Measurements from ENCODE around the gene CENPM. TPM values are rescaled to one million over a fixed set of nuclear protein-coding genes. Genes with fewer than 3 reads are reported as not detected.

The CENPM gene
- total RNA-seq, 1 experiment from 2014 or later = 39.8 TPM

GRCh38 chr22:41974691-41975290 lies 27.8 kb upstream of the CENPM start:
- peaks cover 6% of the 10 kb centered on the region; the same call in 1 of the 2 replicates for H3K27me3 ChIP-seq (ENCODE audit: control insufficient read depth, insufficient read depth, low read length)
- TF ChIP-seq TCF7L2 (IDR thresholded peaks at IDR 0.05; ENCODE audit: low read depth, low read length) (no peak), SIN3A (IDR thresholded peaks at IDR 0.05; ENCODE audit: borderline replicate concordance, insufficient read depth, low read depth, low read length) (no peak), POLR2AphosphoS5 (IDR thresholded peaks at IDR 0.05; ENCODE audit: low read depth, low read length) (no peak)
- TF ChIP-seq, protein P1, sequence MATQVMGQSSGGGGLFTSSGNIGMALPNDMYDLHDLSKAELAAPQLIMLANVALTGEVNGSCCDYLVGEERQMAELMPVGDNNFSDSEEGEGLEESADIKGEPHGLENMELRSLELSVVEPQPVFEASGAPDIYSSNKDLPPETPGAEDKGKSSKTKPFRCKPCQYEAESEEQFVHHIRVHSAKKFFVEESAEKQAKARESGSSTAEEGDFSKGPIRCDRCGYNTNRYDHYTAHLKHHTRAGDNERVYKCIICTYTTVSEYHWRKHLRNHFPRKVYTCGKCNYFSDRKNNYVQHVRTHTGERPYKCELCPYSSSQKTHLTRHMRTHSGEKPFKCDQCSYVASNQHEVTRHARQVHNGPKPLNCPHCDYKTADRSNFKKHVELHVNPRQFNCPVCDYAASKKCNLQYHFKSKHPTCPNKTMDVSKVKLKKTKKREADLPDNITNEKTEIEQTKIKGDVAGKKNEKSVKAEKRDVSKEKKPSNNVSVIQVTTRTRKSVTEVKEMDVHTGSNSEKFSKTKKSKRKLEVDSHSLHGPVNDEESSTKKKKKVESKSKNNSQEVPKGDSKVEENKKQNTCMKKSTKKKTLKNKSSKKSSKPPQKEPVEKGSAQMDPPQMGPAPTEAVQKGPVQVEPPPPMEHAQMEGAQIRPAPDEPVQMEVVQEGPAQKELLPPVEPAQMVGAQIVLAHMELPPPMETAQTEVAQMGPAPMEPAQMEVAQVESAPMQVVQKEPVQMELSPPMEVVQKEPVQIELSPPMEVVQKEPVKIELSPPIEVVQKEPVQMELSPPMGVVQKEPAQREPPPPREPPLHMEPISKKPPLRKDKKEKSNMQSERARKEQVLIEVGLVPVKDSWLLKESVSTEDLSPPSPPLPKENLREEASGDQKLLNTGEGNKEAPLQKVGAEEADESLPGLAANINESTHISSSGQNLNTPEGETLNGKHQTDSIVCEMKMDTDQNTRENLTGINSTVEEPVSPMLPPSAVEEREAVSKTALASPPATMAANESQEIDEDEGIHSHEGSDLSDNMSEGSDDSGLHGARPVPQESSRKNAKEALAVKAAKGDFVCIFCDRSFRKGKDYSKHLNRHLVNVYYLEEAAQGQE (IDR thresholded peaks at IDR 0.05; ENCODE audit: insufficient read depth in 1 of 2, low read depth in 2 of 2, low read length in 1 of 2) = no peak
- TF ChIP-seq, protein P2, sequence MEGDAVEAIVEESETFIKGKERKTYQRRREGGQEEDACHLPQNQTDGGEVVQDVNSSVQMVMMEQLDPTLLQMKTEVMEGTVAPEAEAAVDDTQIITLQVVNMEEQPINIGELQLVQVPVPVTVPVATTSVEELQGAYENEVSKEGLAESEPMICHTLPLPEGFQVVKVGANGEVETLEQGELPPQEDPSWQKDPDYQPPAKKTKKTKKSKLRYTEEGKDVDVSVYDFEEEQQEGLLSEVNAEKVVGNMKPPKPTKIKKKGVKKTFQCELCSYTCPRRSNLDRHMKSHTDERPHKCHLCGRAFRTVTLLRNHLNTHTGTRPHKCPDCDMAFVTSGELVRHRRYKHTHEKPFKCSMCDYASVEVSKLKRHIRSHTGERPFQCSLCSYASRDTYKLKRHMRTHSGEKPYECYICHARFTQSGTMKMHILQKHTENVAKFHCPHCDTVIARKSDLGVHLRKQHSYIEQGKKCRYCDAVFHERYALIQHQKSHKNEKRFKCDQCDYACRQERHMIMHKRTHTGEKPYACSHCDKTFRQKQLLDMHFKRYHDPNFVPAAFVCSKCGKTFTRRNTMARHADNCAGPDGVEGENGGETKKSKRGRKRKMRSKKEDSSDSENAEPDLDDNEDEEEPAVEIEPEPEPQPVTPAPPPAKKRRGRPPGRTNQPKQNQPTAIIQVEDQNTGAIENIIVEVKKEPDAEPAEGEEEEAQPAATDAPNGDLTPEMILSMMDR (IDR thresholded peaks at IDR 0.05) = no peak
- no TSS peak for BruUV-seq (replicated peaks)
- in situ Hi-C loops (cut with HindIII; ENCODE audit: low pct_unique_long_range_greater_than_20kb, low sequenced_read_pairs) (no loop called here), intact Hi-C loops (cut with micrococcal nuclease; ENCODE audit: unreplicated experiment) (no loop called here)
- ChIA-PET POLR2A (interaction anchor here (0.6 kb wide), 1 partner anchor 585 kb away, joined by 3 read pairs; no protein-coding TSS in a partner anchor), CTCF (no interaction called here)
- ATAC-seq = no peak
- no peaks in the 10 kb centered on the region for H3K9me3 ChIP-seq (ENCODE audit: control insufficient read depth, insufficient read depth, low read depth, low read length)
- 0 out of 2 replicates have a peak, but pooled peaks cover 2% of the 10 kb centered on the region for H3K4me1 ChIP-seq (ENCODE audit: control insufficient read depth, insufficient read depth, low read length)
- H3K36me3 ChIP-seq (ENCODE audit: control insufficient read depth, insufficient read depth, low read length) = no peaks in the 10 kb centered on the region
- no peak overlapping the region for H3K27ac ChIP-seq (ENCODE audit: low read length)
- no peak for DNase-seq (ENCODE audit: low read depth, low spot score)
- H3K4me3 ChIP-seq (ENCODE audit: low read depth in 2 of 2, low read length in 2 of 2) = no peak overlapping the region

DNA sequence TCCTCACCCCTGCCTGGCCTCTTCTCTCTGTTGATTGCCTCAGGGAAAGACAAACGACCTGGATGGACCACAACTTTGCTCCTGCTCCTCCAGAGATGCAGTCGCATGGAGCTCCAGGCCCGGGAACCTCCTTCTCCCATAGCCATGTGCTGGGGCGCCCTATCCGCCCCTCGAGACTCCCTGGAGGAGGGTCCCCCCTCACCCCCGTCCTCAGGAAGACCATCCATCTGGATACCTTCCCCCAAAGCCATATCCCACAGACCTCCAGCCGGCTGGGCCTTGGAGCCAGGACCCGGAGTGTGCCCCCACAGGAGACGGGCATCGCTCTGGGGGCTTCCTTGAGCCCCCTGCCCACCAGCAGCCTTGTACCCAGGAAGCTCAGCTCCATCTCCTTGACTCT lies 24.5 kb upstream of the CENPM start:
- ATAC-seq = no peak
- intact Hi-C loops (cut with micrococcal nuclease; ENCODE audit: unreplicated experiment) (no loop called here), in situ Hi-C loops (cut with HindIII; ENCODE audit: low pct_unique_long_range_greater_than_20kb, low sequenced_read_pairs) (no loop called here)
- H3K27ac ChIP-seq (ENCODE audit: low read length) = no peak overlapping the region
- TF ChIP-seq, protein P1 (IDR thresholded peaks at IDR 0.05; ENCODE audit: insufficient read depth in 1 of 2, low read depth in 2 of 2, low read length in 1 of 2) = no peak
- TF ChIP-seq POLR2AphosphoS5 (IDR thresholded peaks at IDR 0.05; ENCODE audit: low read depth, low read length) = no peak
- TF ChIP-seq, protein P2 (IDR thresholded peaks at IDR 0.05) = no peak
- no peak for TF ChIP-seq TCF7L2 (IDR thresholded peaks at IDR 0.05; ENCODE audit: low read depth, low read length)
- no peak for TF ChIP-seq SIN3A (IDR thresholded peaks at IDR 0.05; ENCODE audit: borderline replicate concordance, insufficient read depth, low read depth, low read length)
- H3K4me1 ChIP-seq (ENCODE audit: control insufficient read depth, insufficient read depth, low read length) = no peaks in the 10 kb centered on the region
- no peak for DNase-seq (ENCODE audit: low read depth, low spot score)
- no peaks in the 10 kb centered on the region for H3K36me3 ChIP-seq (ENCODE audit: control insufficient read depth, insufficient read depth, low read length)
- no peaks in the 10 kb centered on the region for H3K9me3 ChIP-seq (ENCODE audit: control insufficient read depth, insufficient read depth, low read depth, low read length)
- H3K4me3 ChIP-seq (ENCODE audit: low read depth in 2 of 2, low read length in 2 of 2) = no peak overlapping the region
- ChIA-PET POLR2A (no interaction called here), CTCF (no interaction called here)
- BruUV-seq (replicated peaks) = no TSS peak
- H3K27me3 ChIP-seq (ENCODE audit: control insufficient read depth, insufficient read depth, low read length) = peaks cover 6% of the 10 kb centered on the region; the same call in 1 of the 2 replicates

Data from Panc1 (cell line).